HG02884 (cell line): ENCODE measurements around the gene ARHGAP42.

Source experiments
- ATAC-seq: cut with Tn5 transposase; IDR thresholded peaks from one replicate; pipeline ENCODE4 v1.9.1; 2021; ENCODE audit warnings: mild to moderate bottlenecking, moderate library complexity; ENCODE audit not compliant: unreplicated experiment

ARHGAP42 gene

GRCh38 chr11:100793525-100793924, 106.4 kb downstream of the ARHGAP42 start:
- no peak for ATAC-seq

GRCh38 chr11:100794446-100794845, 107.4 kb downstream of the ARHGAP42 start:
- ATAC-seq = no peak

GRCh38 chr11:100799445-100799844, 112.4 kb downstream of the ARHGAP42 start:
- no peak for ATAC-seq

- no peak for ATAC-seq
Measured at GRCh38 chr11:100800202-100800601, 113.1 kb downstream of the ARHGAP42 start.

- ATAC-seq = no peak
Measured at GRCh38 chr11:100801225-100801999, 114.3 kb downstream of the ARHGAP42 start.

GRCh38 chr11:100805506-100806199, 118.6 kb downstream of the ARHGAP42 start:
- ATAC-seq = no peak

- no peak for ATAC-seq
Measured at GRCh38 chr11:100806296-100806695, 119.2 kb downstream of the ARHGAP42 start.

GRCh38 chr11:100808904-100809491, 121.9 kb downstream of the ARHGAP42 start:
- no peak for ATAC-seq

- ATAC-seq = peak; percentile 55
Measured at GRCh38 chr11:100810146-100810545, 123.1 kb downstream of the ARHGAP42 start.

- no peak for ATAC-seq
Measured at GRCh38 chr11:100810666-100811065, 123.6 kb downstream of the ARHGAP42 start.

GRCh38 chr11:100812517-100812916, 125.4 kb downstream of the ARHGAP42 start:
- ATAC-seq = no peak

GRCh38 chr11:100815787-100816330, 128.8 kb downstream of the ARHGAP42 start:
- ATAC-seq = no peak

- ATAC-seq = no peak
Measured at GRCh38 chr11:100816823-100817222, 129.7 kb downstream of the ARHGAP42 start.

GRCh38 chr11:100817620-100818019, 130.5 kb downstream of the ARHGAP42 start:
- ATAC-seq = no peak

GRCh38 chr11:100820621-100821020, 133.5 kb downstream of the ARHGAP42 start:
- no peak for ATAC-seq

- no peak for ATAC-seq
Measured at GRCh38 chr11:100821198-100821597, 134.1 kb downstream of the ARHGAP42 start.

GRCh38 chr11:100823360-100823759, 136.3 kb downstream of the ARHGAP42 start:
- ATAC-seq = no peak

GRCh38 chr11:100824041-100824809, 137.1 kb downstream of the ARHGAP42 start:
- ATAC-seq = no peak

GRCh38 chr11:100825626-100826025, 138.5 kb downstream of the ARHGAP42 start:
- no peak for ATAC-seq

- ATAC-seq = peak; percentile 91
Measured at GRCh38 chr11:100827934-100828661, 141.0 kb downstream of the ARHGAP42 start.
